Activated CD4-positive, alpha-beta T cell treated with anti-CD3 and anti-CD28 coated beads, Interleukin-2, amount 50 U/mL, for 4 hours (primary cell): ENCODE measurements around the gene FZD4.
"Not testable (repeated sequence)": the region's sequence is repeated elsewhere in the genome, so short reads cannot be mapped to it uniquely, and the experiment has no call there.

Source experiments
- DNase-seq, 2 experiments: peaks; one replicate each; pipeline ENCODE4 v3.0.0-alpha.2; 2020

Gene FZD4

GRCh38 chr11:86955361-86956120 is at the start of gene FZD4:
Gene FZD4, minus strand, starts transcription at chr11:86955395. Its CDS starts 310 bp downstream, at chr11:86955085.
- DNase-seq, result no peak

- DNase-seq, result not testable (repeated sequence)
These were observed 49.1 kb upstream of the FZD4 start for GRCh38 chr11:87004281-87004680.

- no peak for DNase-seq
These were observed 47.7 kb upstream of the FZD4 start for GRCh38 chr11:87002918-87003317.

GRCh38 chr11:86999859-87000753 is 44.9 kb upstream of the FZD4 start:
- no peak for DNase-seq

GRCh38 chr11:86999388-86999787 is 44.2 kb upstream of the FZD4 start:
- no peak for DNase-seq

GRCh38 chr11:86996953-86997570 is 41.9 kb upstream of the FZD4 start:
- no peak for DNase-seq

- no peak for DNase-seq
These were observed 37.8 kb upstream of the FZD4 start for GRCh38 chr11:86993031-86993430.

- not testable (repeated sequence) for DNase-seq
These were observed 37.1 kb upstream of the FZD4 start for GRCh38 chr11:86992340-86992739.

- DNase-seq, result no peak
These were observed 36.1 kb upstream of the FZD4 start for GRCh38 chr11:86991341-86991740.

GRCh38 chr11:86990515-86990914 is 35.3 kb upstream of the FZD4 start:
- DNase-seq, result no peak

- no peak for DNase-seq
These were observed 34.8 kb upstream of the FZD4 start for GRCh38 chr11:86990031-86990430.

GRCh38 chr11:86988351-86988881 is 33.2 kb upstream of the FZD4 start:
- no peak for DNase-seq

- DNase-seq, result no peak
These were observed 32.5 kb upstream of the FZD4 start for GRCh38 chr11:86987679-86988078.

GRCh38 chr11:86984701-86985100 is 29.5 kb upstream of the FZD4 start:
- DNase-seq, result no peak

GRCh38 chr11:86983021-86983488 is 27.9 kb upstream of the FZD4 start:
- no peak for DNase-seq

- DNase-seq, result no peak
These were observed 26.8 kb upstream of the FZD4 start for GRCh38 chr11:86981777-86982540.

GRCh38 chr11:86980086-86980796 is 25.0 kb upstream of the FZD4 start:
- DNase-seq, result no peak

- no peak for DNase-seq
These were observed 23.8 kb upstream of the FZD4 start for GRCh38 chr11:86978756-86979608.

GRCh38 chr11:86978247-86978646 is 23.1 kb upstream of the FZD4 start:
- DNase-seq, result no peak

GRCh38 chr11:86977441-86978050 is 22.4 kb upstream of the FZD4 start:
- no peak for DNase-seq
